KBM-7 (cell line): ENCODE data around the gene KLHL18.

Experiments used
- DNase-seq: peaks from one replicate; pipeline ENCODE4 v3.0.0-alpha.2; 2015
- in situ Hi-C: fragments of 300-500 bp; cut with MboI; formaldehyde crosslinking; loops from 2 replicates; pipeline ENCODE4 v1.14.3; 2020; ENCODE audit warnings: low sequenced_read_pairs, low pct_unique_long_range_greater_than_20kb, mixed read lengths

The KLHL18 gene

GRCh38 chr3:47380026-47380600 is 97.4 kb downstream of the KLHL18 start:
- in situ Hi-C loops = no loop called here
- DNase-seq = no peak

GRCh38 chr3:47380601-47381316 is 98.0 kb downstream of the KLHL18 start, which contains the start of gene PTPN23:
PTPN23 (plus strand) TSS chr3:47381021; CDS start chr3:47381097, 76 bp downstream.
- DNase-seq = peak; percentile 99
- in situ Hi-C loops = no loop called here

- DNase-seq = peak; percentile 95
Observed at GRCh38 chr3:47381317-47382157, 98.8 kb downstream of the KLHL18 start.

GRCh38 chr3:47384425-47384824 is 101.7 kb downstream of the KLHL18 start:
- in situ Hi-C loops = no loop called here
- DNase-seq = no peak

More at GRCh38 chr3:47381317-47382157, 98.8 kb downstream of the KLHL18 start:
- in situ Hi-C loops = no loop called here

- in situ Hi-C loops = no loop called here
- DNase-seq = no peak
Observed at GRCh38 chr3:47385007-47385406, 102.3 kb downstream of the KLHL18 start.

GRCh38 chr3:47385796-47386195 is 103.1 kb downstream of the KLHL18 start:
- no peak for DNase-seq
- in situ Hi-C loops = no loop called here

GRCh38 chr3:47392933-47393332 is 110.2 kb downstream of the KLHL18 start:
- no peak for DNase-seq
- in situ Hi-C loops = no loop called here

GRCh38 chr3:47394140-47394870 is 111.6 kb downstream of the KLHL18 start:
- in situ Hi-C loops = no loop called here
- DNase-seq = no peak

GRCh38 chr3:47394881-47395280 is 112.1 kb downstream of the KLHL18 start:
- no peak for DNase-seq
- in situ Hi-C loops = no loop called here
